Measurements from ENCODE around the gene CRB2.

DNA sequence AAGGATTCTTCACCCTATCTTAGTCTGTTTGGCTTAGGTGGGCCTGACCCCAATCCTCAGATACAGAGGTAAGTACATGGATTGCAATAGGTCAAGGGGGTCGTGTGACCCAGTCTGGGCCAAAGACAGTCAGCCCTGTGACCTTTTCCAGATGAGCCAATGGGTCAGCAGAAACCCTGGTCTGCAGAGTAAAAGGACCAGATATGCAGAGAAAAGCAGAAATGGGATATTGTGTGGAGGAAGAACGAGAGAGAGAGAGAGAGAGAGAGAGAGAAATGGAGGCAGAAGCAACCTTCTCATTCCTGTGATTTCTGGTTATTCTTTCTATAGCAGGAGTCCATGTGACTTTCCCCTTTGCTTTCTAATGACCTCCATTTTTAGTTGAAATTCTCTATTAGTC lies 40.4 kb upstream of the CRB2 start:
- no peak for TF ChIP-seq RFX5 (IDR thresholded peaks at IDR 0.05; ENCODE audit: low read depth, low read length)
- no peak for TF ChIP-seq RAD21 (IDR thresholded peaks at IDR 0.05; ENCODE audit: low read length)
- TF ChIP-seq, protein P1, sequence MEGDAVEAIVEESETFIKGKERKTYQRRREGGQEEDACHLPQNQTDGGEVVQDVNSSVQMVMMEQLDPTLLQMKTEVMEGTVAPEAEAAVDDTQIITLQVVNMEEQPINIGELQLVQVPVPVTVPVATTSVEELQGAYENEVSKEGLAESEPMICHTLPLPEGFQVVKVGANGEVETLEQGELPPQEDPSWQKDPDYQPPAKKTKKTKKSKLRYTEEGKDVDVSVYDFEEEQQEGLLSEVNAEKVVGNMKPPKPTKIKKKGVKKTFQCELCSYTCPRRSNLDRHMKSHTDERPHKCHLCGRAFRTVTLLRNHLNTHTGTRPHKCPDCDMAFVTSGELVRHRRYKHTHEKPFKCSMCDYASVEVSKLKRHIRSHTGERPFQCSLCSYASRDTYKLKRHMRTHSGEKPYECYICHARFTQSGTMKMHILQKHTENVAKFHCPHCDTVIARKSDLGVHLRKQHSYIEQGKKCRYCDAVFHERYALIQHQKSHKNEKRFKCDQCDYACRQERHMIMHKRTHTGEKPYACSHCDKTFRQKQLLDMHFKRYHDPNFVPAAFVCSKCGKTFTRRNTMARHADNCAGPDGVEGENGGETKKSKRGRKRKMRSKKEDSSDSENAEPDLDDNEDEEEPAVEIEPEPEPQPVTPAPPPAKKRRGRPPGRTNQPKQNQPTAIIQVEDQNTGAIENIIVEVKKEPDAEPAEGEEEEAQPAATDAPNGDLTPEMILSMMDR (conservative IDR thresholded peaks at IDR 0.05; ENCODE audit: low read depth, low read length), result no peak
- TF ChIP-seq MAZ (IDR thresholded peaks at IDR 0.05; ENCODE audit: borderline replicate concordance, low read depth, low read length), result no peak
- TF ChIP-seq, protein P2, sequence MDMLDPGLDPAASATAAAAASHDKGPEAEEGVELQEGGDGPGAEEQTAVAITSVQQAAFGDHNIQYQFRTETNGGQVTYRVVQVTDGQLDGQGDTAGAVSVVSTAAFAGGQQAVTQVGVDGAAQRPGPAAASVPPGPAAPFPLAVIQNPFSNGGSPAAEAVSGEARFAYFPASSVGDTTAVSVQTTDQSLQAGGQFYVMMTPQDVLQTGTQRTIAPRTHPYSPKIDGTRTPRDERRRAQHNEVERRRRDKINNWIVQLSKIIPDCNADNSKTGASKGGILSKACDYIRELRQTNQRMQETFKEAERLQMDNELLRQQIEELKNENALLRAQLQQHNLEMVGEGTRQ (IDR thresholded peaks at IDR 0.05; ENCODE audit: low read depth, low read length), result no peak
- no peak for TF ChIP-seq SMC3 (IDR thresholded peaks at IDR 0.05; ENCODE audit: low read depth, low read length)
- no peak for TF ChIP-seq POLR2A (IDR thresholded peaks at IDR 0.05; ENCODE audit: low read depth, low read length)
- no peak for TF ChIP-seq BHLHE40 (IDR thresholded peaks at IDR 0.05; ENCODE audit: low read depth, low read length)
- TF ChIP-seq FOS (IDR thresholded peaks at IDR 0.05; ENCODE audit: low read depth, low read length), result no peak

Measured in IMR-90 (cell line).